Colon (tissue), 2 donors: ENCODE data around the gene GEMIN4.
"Not testable (repeated sequence)": the region's sequence is repeated elsewhere in the genome, so short reads cannot be mapped to it uniquely, and the experiment has no call there.

Experiments used
- FAIRE-seq: peaks from 2 replicates; lab custom pipeline; 2012; peaks lifted over from hg19 to GRCh38; lab: Jason Lieb, UNC
- donor health status: control.
- donor health status: control.

The GEMIN4 gene

GRCh38 chr17:778096-778495 lies 26.0 kb upstream of the GEMIN4 start:
- FAIRE-seq: no peak

- FAIRE-seq: no peak
Observed at GRCh38 chr17:774313-774584, 22.2 kb upstream of the GEMIN4 start.

- FAIRE-seq: no peak
Observed at GRCh38 chr17:773467-774312, 21.6 kb upstream of the GEMIN4 start.

GRCh38 chr17:773016-773415 lies 21.0 kb upstream of the GEMIN4 start:
- no peak for FAIRE-seq

- FAIRE-seq: no peak
Observed at GRCh38 chr17:767076-767475, 15.0 kb upstream of the GEMIN4 start.

GRCh38 chr17:760371-760770 lies 8.3 kb upstream of the GEMIN4 start:
- no peak for FAIRE-seq

- no peak for FAIRE-seq
Observed at GRCh38 chr17:759964-760363, 7.9 kb upstream of the GEMIN4 start.

GRCh38 chr17:756010-756567 lies 4.0 kb upstream of the GEMIN4 start:
- not testable (repeated sequence) for FAIRE-seq

- not testable (repeated sequence) for FAIRE-seq
Observed at GRCh38 chr17:755319-755961, 3.4 kb upstream of the GEMIN4 start.

GRCh38 chr17:753418-753817 lies 1.4 kb upstream of the GEMIN4 start:
- no peak for FAIRE-seq

GRCh38 chr17:752620-753219 lies 656 bp upstream of the GEMIN4 start:
- FAIRE-seq: no peak

- FAIRE-seq: no peak
Observed at GRCh38 chr17:751269-752001, 629 bp downstream of the GEMIN4 start.

- FAIRE-seq: no peak
Observed at GRCh38 chr17:750431-751037, 1.5 kb downstream of the GEMIN4 start.

- not testable (repeated sequence) for FAIRE-seq
Observed at GRCh38 chr17:749359-749758, 2.7 kb downstream of the GEMIN4 start.

- FAIRE-seq: not testable (repeated sequence)
Observed at GRCh38 chr17:748604-749003, 3.5 kb downstream of the GEMIN4 start.

GRCh38 chr17:746783-747629 lies 5.1 kb downstream of the GEMIN4 start:
- no peak for FAIRE-seq

GRCh38 chr17:746181-746580 lies 5.9 kb downstream of the GEMIN4 start:
- FAIRE-seq: no peak

- no peak for FAIRE-seq
Observed at GRCh38 chr17:745406-745805, 6.7 kb downstream of the GEMIN4 start.

GRCh38 chr17:744937-745336 lies 7.1 kb downstream of the GEMIN4 start:
- FAIRE-seq: no peak

- FAIRE-seq: no peak
Observed at GRCh38 chr17:743139-743538, 8.9 kb downstream of the GEMIN4 start.

GRCh38 chr17:742147-742793 lies 9.8 kb downstream of the GEMIN4 start:
- FAIRE-seq: no peak
